HG02840 (cell line): ENCODE results near the gene THUMPD3.

ENCODE experiments used
- ATAC-seq: cut with Tn5 transposase; IDR thresholded peaks from one replicate; pipeline ENCODE4 v1.9.1; 2021; ENCODE audit warnings: mild to moderate bottlenecking, moderate library complexity, moderate number of reproducible peaks; ENCODE audit not compliant: unreplicated experiment, low FRiP score

The THUMPD3 gene

GRCh38 chr3:9415485-9416138, 52.8 kb downstream of the THUMPD3 start:
- no peak for ATAC-seq

- no peak for ATAC-seq
Measured at GRCh38 chr3:9416139-9416780, 53.4 kb downstream of the THUMPD3 start.

GRCh38 chr3:9420850-9421549, 58.1 kb downstream of the THUMPD3 start:
- no peak for ATAC-seq

GRCh38 chr3:9422712-9423424, 60.0 kb downstream of the THUMPD3 start:
- no peak for ATAC-seq

DNA sequence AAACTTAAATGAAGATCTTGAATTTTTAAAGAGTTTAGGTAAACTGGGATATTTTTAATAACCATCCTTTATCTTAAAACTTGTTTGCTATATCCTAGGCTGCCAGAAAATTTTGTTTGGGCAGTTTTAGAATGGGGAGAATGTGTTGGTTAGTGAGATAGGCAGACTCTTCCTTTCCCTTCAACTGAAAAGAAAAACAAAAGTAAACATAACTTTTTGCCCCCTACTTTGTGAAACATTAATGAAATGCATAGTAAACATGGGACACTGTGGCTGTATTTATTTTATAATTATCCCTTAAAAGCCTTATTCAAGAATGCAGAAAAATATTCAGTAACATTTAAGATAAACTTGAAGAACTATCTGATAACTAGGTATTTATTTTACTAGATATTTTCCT, 65.6 kb downstream of the THUMPD3 start:
- ATAC-seq = no peak

GRCh38 chr3:9430733-9431132, 67.9 kb downstream of the THUMPD3 start:
- ATAC-seq = no peak

GRCh38 chr3:9433627-9434521, 71.0 kb downstream of the THUMPD3 start:
- ATAC-seq = no peak

GRCh38 chr3:9435316-9435715, 72.5 kb downstream of the THUMPD3 start:
- ATAC-seq = no peak
